ENCODE results near the gene TEX14. TPM values are rescaled to one million over a fixed set of nuclear protein-coding genes. Genes with fewer than 3 reads are reported as not detected.
A peak's percentile ranks its signal among the peaks of the same experiment; 100 is the strongest.

Gene TEX14
- polyA plus RNA-seq, 1 of the 3 experiments (the other 2 are of a cell fraction) = 0.02 TPM

DNA sequence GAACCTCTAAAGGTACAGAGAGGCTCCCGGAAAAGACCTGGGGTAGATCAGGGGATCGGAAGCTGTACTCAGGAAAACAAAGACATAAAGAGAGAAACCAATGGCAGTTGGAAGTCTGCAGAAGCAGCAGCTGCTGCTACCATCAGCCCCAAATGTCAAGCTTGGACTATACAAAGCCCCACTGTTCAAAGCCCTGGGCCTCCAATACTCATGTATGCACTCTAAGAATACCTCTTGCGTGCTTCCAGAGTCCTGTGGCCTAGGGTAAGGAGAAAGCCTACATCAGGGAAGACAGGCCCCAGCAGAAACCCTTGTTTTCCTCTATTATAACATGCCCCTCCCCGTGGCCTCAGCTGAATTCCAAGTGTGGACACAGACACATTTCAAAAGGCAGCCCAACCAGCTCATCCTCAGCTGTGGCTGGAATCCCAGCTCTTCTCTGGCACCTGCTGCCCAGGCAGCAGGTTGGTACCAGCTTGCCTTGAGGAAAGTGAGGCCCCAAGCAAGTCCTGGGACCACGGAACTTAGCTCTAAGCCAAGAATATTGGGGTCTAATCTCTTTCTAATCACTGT lies 158.1 kb downstream of the TEX14 start (continued):
- TF ChIP-seq MXI1 (IDR thresholded peaks at IDR 0.05; ENCODE audit: low read depth, low read length) = no peak

DNA sequence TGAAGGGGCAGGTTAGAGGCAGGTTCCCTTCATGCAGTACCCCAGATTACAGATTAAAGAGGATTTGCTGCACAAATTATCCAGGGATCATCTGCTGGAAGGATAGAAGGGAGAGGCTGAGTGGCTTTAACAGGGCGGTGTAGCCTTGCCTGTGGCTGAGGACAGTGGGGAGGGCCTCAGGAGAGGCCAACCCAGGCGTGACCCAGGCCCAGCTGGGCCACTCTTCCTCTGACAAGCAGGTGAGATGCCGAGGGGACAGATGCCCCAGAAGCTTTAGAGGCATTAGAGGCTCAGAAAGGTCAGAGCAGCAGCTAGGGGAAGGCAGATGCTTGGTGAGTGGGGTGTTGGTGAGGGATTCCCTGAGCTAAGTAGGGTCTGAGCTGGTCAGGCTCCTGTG lies 159.3 kb downstream of the TEX14 start:
- H3K9me3 ChIP-seq = no peaks in the 10 kb centered on the region
- no peaks in the 10 kb centered on the region for H3K9me2 ChIP-seq
- H3K27ac ChIP-seq (ENCODE audit: low read depth in 2 of 2, low read length in 1 of 2) = no peak overlapping the region
- no peaks in the 10 kb centered on the region for H3K79me2 ChIP-seq (ENCODE audit: insufficient read depth)
- peak overlapping the region; percentile 59 to 74 for H3K4me3 ChIP-seq (ENCODE audit: low read depth in 2 of 2, low read length in 1 of 2)
- H2AFZ ChIP-seq (ENCODE audit: low read depth) = no peak overlapping the region
- POLR2A ChIA-PET = interaction anchor here (1.1 to 1.3 kb wide), 3 partner anchors 14 to 223 kb away, joined by 4 to 11 read pairs (median 6); partner anchors contain the start of gene PPM1E
- no peak overlapping the region for H3K9ac ChIP-seq
- no peaks in the 10 kb centered on the region for H3K36me3 ChIP-seq (replicated peaks in 1 of 2; ENCODE audit: control insufficient read depth in 1 of 2, insufficient read depth in 2 of 2, low read length in 1 of 2)
- H3F3A ChIP-seq (replicated peaks; ENCODE audit: insufficient read depth) = no peaks in the 10 kb centered on the region
- no peaks in the 10 kb centered on the region for H3K27me3 ChIP-seq (ENCODE audit: insufficient read depth)
- TF ChIP-seq RFX5 (IDR thresholded peaks at IDR 0.05; ENCODE audit: low read length) = no peak
- TF ChIP-seq POLR2AphosphoS5 (IDR thresholded peaks at IDR 0.05; ENCODE audit: low read depth, low read length) = no peak
- TF ChIP-seq FOSL2 (IDR thresholded peaks at IDR 0.05; ENCODE audit: borderline replicate concordance, low read depth) = no peak
- no peak for TF ChIP-seq RXRA (IDR thresholded peaks at IDR 0.05; ENCODE audit: borderline replicate concordance, low read depth)
- no peak for TF ChIP-seq SMC3 (IDR thresholded peaks at IDR 0.05; ENCODE audit: low read depth, low read length)
- no peak for TF ChIP-seq TCF12 (IDR thresholded peaks at IDR 0.05)
- TF ChIP-seq GATA2 (CRISPR knock-in tag; IDR thresholded peaks at IDR 0.05) = no peak
- TF ChIP-seq, protein P1, sequence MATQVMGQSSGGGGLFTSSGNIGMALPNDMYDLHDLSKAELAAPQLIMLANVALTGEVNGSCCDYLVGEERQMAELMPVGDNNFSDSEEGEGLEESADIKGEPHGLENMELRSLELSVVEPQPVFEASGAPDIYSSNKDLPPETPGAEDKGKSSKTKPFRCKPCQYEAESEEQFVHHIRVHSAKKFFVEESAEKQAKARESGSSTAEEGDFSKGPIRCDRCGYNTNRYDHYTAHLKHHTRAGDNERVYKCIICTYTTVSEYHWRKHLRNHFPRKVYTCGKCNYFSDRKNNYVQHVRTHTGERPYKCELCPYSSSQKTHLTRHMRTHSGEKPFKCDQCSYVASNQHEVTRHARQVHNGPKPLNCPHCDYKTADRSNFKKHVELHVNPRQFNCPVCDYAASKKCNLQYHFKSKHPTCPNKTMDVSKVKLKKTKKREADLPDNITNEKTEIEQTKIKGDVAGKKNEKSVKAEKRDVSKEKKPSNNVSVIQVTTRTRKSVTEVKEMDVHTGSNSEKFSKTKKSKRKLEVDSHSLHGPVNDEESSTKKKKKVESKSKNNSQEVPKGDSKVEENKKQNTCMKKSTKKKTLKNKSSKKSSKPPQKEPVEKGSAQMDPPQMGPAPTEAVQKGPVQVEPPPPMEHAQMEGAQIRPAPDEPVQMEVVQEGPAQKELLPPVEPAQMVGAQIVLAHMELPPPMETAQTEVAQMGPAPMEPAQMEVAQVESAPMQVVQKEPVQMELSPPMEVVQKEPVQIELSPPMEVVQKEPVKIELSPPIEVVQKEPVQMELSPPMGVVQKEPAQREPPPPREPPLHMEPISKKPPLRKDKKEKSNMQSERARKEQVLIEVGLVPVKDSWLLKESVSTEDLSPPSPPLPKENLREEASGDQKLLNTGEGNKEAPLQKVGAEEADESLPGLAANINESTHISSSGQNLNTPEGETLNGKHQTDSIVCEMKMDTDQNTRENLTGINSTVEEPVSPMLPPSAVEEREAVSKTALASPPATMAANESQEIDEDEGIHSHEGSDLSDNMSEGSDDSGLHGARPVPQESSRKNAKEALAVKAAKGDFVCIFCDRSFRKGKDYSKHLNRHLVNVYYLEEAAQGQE (IDR thresholded peaks at IDR 0.05; ENCODE audit: low read depth, low read length) = no peak
- no peak for TF ChIP-seq FOXJ3 (CRISPR knock-in tag; IDR thresholded peaks at IDR 0.05)
- no peak for TF ChIP-seq FOXM1 (IDR thresholded peaks at IDR 0.05; ENCODE audit: low read depth)
- TF ChIP-seq JUND (IDR thresholded peaks at IDR 0.05) = no peak
- TF ChIP-seq, protein P2, sequence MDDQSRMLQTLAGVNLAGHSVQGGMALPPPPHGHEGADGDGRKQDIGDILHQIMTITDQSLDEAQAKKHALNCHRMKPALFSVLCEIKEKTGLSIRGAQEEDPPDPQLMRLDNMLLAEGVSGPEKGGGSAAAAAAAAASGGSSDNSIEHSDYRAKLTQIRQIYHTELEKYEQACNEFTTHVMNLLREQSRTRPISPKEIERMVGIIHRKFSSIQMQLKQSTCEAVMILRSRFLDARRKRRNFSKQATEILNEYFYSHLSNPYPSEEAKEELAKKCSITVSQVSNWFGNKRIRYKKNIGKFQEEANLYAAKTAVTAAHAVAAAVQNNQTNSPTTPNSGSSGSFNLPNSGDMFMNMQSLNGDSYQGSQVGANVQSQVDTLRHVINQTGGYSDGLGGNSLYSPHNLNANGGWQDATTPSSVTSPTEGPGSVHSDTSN (IDR thresholded peaks at IDR 0.05) = no peak
- TF ChIP-seq RAD21 (IDR thresholded peaks at IDR 0.05; ENCODE audit: low read length) = no peak
- no peak for TF ChIP-seq CHD2 (IDR thresholded peaks at IDR 0.05; ENCODE audit: low read length, partially characterized antibody)
- TF ChIP-seq RCOR1 (IDR thresholded peaks at IDR 0.05; ENCODE audit: low read length) = no peak
- H3K4me1 ChIP-seq (ENCODE audit: control insufficient read depth in 1 of 2, insufficient read depth in 2 of 2, low read depth in 1 of 2, low read length in 1 of 2) = peaks cover 5 to 21% of the 10 kb centered on the region in 2 experiments; a peak in 2 of 4 replicates
- peak; percentile 43 for DNase-seq
- CTCF ChIA-PET = interaction anchor here (0.7 to 10.3 kb wide), 11 partner anchors 10 to 472 kb away, joined by 3 to 112 read pairs (median 4); a partner anchor contains a TSS
- no peaks in the 10 kb centered on the region for H4K20me1 ChIP-seq (ENCODE audit: insufficient read depth)
- WGBS (ENCODE audit: low lambda C conversion rate) = 62% methylated on average over 3 of the region's 3 CpGs
- peak overlapping the region; percentile 99 for H3K4me2 ChIP-seq

All from SK-N-SH (cell line).